ENCODE results near the gene PAIP2B. TPM values are rescaled to one million over a fixed set of nuclear protein-coding genes. Genes with fewer than 3 reads are reported as not detected.
"Not testable (repeated sequence)": the region's sequence is repeated elsewhere in the genome, so short reads cannot be mapped to it uniquely, and the experiment has no call there.

The PAIP2B gene
- total RNA-seq, 2 experiments from 2014 or later, result 3.1 to 3.4 TPM

DNA sequence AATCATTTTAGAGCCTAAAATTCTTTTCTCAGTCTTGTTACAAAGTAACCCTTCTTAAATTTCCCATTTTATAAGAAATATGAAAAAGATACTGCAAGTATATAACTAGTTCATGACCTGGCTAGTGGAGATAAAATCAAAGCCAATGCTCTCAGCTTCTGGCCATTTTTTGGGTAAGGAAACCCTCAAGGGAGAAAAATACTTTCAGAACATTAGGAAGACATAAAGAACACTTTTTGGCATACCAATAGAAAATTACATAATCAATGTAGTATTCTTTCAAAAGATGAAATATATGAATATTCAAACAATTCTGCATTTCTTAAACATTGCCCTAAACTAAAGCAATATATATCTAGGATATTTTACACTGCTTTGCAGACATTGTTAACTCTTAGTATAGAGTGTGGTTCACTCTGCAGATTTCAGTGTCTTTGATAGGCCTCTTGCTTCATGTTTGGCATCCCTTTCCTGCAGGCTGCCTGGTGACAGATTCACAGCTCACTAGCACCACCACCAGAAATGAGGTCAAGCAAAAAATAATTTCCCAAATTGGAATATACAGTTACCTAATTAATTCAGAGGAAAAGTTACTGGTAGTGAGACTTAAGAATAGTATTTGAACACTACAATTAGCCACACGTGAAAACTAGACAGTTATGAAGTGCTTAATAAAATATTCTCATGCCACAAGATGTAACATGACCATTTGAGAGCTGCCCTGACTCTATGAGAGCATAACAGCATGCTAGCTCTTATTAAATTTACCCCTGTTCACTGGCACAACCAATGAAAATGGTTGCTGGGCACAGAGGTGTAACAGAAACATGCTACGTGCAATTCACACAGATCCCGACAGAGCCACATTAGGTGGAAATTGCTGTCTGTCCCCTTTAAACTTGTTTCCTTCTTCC is 36.0 kb downstream of the PAIP2B start:
- intact Hi-C loops (cut with micrococcal nuclease), result no loop called here
- H3K36me3 Mint-ChIP-seq (ENCODE audit: low read depth), result peaks cover 3% of the 10 kb centered on the region
- ATAC-seq (no peak), DNase-seq (no peak)
- TF ChIP-seq, protein P1, sequence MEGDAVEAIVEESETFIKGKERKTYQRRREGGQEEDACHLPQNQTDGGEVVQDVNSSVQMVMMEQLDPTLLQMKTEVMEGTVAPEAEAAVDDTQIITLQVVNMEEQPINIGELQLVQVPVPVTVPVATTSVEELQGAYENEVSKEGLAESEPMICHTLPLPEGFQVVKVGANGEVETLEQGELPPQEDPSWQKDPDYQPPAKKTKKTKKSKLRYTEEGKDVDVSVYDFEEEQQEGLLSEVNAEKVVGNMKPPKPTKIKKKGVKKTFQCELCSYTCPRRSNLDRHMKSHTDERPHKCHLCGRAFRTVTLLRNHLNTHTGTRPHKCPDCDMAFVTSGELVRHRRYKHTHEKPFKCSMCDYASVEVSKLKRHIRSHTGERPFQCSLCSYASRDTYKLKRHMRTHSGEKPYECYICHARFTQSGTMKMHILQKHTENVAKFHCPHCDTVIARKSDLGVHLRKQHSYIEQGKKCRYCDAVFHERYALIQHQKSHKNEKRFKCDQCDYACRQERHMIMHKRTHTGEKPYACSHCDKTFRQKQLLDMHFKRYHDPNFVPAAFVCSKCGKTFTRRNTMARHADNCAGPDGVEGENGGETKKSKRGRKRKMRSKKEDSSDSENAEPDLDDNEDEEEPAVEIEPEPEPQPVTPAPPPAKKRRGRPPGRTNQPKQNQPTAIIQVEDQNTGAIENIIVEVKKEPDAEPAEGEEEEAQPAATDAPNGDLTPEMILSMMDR (IDR thresholded peaks at IDR 0.05), result no peak
- H3K27ac Mint-ChIP-seq, result no peak overlapping the region
- ChIA-PET CTCF (interaction anchor here (0.6 kb wide), 1 partner anchor 16 kb away, joined by 3 read pairs; no protein-coding TSS in a partner anchor), POLR2A (no interaction called here)
- no peaks in the 10 kb centered on the region for H3K4me1 Mint-ChIP-seq (ENCODE audit: low read depth)
- H3K27me3 Mint-ChIP-seq, result no peaks in the 10 kb centered on the region
- peaks cover 3% of the 10 kb centered on the region for H3K9me3 Mint-ChIP-seq
- no peak overlapping the region for H3K4me3 Mint-ChIP-seq

DNA sequence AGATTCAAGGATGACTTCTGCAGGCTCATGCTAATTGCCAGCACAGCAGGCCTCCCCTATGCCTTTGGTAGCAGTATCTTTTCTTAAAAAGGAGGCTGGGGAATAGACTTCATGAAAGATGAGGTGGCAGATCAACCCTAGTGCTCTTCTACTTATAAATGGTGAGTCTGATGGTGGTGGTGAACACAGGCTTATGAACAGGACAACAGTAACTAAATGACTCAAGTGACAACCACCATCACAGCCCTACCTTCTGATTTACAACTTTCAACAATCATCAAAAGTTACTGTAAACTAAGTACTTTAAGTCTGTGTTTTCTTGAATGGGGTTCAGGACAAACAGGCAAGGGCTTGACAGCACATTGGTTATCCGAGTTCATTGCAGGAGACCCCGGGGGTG is 39.3 kb downstream of the PAIP2B start:
- Mint-ChIP-seq H3K4me1 (ENCODE audit: low read depth) (peaks cover 3% of the 10 kb centered on the region), H3K27ac (no peak overlapping the region), H3K36me3 (ENCODE audit: low read depth) (no peaks in the 10 kb centered on the region), H3K4me3 (no peak overlapping the region), H3K27me3 (no peaks in the 10 kb centered on the region), H3K9me3 (no peaks in the 10 kb centered on the region)
- TF ChIP-seq, protein P1 (IDR thresholded peaks at IDR 0.05), result no peak
- DNase-seq (no peak), ATAC-seq (no peak)
- intact Hi-C loops (cut with micrococcal nuclease), result no loop called here
- CTCF ChIA-PET, result interaction anchor here (1.1 to 2.5 kb wide), 2 partner anchors 30 to 112 kb away, joined by 3 to 11 read pairs; no protein-coding TSS in a partner anchor
- POLR2A ChIA-PET, result interaction anchor here (0.8 kb wide), 1 partner anchor 8 kb away, joined by 3 read pairs; no protein-coding TSS in a partner anchor

DNA sequence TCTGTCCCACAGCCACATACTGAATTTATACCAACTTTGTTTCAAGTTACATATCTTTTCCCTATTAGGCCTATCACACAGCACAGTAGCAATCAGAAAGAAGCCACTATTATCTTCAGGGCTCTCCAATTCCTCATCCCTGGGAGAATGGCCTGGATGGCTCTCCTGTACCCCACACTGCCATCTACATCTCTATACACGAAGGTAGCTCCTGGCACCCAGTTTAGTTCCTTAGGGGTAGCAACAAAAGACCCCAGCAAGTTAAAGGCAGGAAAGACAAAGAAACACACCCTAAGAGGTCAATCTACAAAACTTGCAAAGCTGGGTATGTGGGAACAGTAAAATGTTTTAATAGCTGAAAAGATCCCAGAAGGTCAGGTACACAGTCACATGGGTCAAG is 39.9 kb downstream of the PAIP2B start:
- intact Hi-C loops (cut with micrococcal nuclease), result no loop called here
- peaks cover 3% of the 10 kb centered on the region for H3K4me1 Mint-ChIP-seq (ENCODE audit: low read depth)

DNA sequence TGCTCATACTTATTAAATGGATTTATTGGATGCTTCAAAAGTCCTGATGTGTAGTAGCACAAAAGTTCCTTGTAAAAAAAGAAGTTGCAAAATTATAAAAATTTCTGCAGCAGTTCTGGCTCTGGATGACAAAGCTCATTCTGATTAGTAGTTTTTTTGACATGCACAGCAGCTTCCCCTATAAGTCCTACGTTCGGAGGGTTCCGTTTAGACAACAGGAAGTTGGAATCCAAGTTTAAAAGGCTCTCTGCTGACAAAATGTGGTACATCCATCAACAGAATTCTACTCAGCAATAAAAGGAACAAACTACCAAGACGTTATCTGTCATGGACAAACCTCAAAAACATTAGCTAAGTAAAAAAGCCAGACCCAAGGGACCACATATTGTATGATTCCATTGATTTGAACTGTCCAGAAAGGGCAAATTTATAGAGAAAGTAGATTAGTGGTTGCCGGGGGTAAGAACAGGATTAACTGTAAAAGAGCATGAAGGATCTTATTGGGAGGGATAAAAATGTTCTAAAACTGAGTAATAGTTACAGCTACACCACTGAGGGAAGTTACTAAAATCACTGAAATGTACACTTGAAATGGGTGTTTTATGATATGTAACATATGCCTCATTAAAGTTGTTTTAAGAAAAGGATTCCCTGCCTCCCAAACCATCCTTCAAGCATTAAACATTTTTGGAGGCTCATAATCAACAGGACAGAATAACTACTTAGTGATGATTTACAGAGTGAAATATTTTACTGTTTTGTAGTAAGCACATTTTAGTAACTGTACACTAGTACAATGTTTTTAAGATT is 43.4 kb downstream of the PAIP2B start:
- H3K27me3 Mint-ChIP-seq; DNase-seq; H3K4me3 Mint-ChIP-seq; H3K27ac Mint-ChIP-seq; H3K4me1 Mint-ChIP-seq (ENCODE audit: low read depth); intact Hi-C loops (cut with micrococcal nuclease); H3K9me3 Mint-ChIP-seq; POLR2A ChIA-PET; ATAC-seq; CTCF ChIA-PET; H3K36me3 Mint-ChIP-seq (ENCODE audit: low read depth): not testable (repeated sequence)

More for the DNA sequence above, 39.9 kb downstream of the PAIP2B start:
- CTCF ChIA-PET, result interaction anchor here (2.5 kb wide), 1 partner anchor 30 kb away, joined by 11 read pairs; no protein-coding TSS in a partner anchor
- no peaks in the 10 kb centered on the region for H3K9me3 Mint-ChIP-seq
- no peaks in the 10 kb centered on the region for H3K27me3 Mint-ChIP-seq
- no peak for DNase-seq
- POLR2A ChIA-PET, result interaction anchor here (0.8 kb wide), 1 partner anchor 8 kb away, joined by 3 read pairs; no protein-coding TSS in a partner anchor
- no peaks in the 10 kb centered on the region for H3K36me3 Mint-ChIP-seq (ENCODE audit: low read depth)
- ATAC-seq, result no peak
- TF ChIP-seq, protein P1 (IDR thresholded peaks at IDR 0.05), result no peak
- H3K27ac Mint-ChIP-seq, result no peak overlapping the region
- no peak overlapping the region for H3K4me3 Mint-ChIP-seq

DNA sequence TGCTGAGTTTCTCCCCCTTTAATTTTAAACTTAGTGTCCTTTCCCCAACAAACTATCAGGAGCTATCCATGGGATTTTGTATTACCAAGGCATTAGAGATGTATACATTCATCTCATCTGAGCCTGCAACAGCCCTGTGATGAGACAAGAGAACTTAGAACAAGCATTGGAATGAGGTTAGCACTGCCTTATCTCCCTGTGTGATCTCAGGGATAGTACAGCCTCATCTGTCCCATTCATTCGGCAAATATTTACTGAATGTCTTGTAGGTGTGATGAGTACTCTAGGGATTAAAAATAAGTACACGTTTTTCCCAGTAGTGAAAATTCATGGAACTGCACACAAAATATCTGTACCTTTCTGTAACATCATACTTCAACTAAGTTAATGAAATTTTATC is 45.6 kb downstream of the PAIP2B start:
- TF ChIP-seq, protein P1 (IDR thresholded peaks at IDR 0.05), result no peak
- intact Hi-C loops (cut with micrococcal nuclease), result no loop called here
- Mint-ChIP-seq H3K27ac (no peak overlapping the region), H3K4me3 (no peak overlapping the region), H3K9me3 (no peaks in the 10 kb centered on the region), H3K36me3 (ENCODE audit: low read depth) (no peaks in the 10 kb centered on the region), H3K27me3 (no peaks in the 10 kb centered on the region), H3K4me1 (ENCODE audit: low read depth) (peaks cover 3% of the 10 kb centered on the region)
- DNase-seq, result no peak
- ATAC-seq, result no peak
- CTCF ChIA-PET, result no interaction called here
- POLR2A ChIA-PET, result no interaction called here

DNA sequence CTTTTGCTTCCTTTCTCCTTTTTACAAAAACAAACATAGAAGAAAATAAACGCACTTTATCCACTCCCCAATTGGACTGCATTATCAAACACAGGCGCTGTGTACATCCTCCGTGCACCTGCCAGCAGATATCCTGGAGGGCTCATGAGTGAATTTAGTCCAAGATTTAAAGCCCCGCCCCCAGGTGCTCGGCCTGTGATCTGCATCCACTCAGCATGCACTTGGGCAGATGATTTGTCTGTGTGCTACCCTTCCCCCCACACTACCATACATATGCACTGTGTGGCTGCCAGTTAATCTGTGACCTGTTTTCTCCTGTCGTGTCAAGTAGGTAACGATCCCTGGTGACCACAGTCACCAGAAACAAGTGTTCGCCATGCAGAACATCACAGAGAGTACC is 48.1 kb downstream of the PAIP2B start:
- H3K27ac Mint-ChIP-seq; DNase-seq; H3K9me3 Mint-ChIP-seq; CTCF ChIA-PET; intact Hi-C loops (cut with micrococcal nuclease); H3K27me3 Mint-ChIP-seq; H3K4me3 Mint-ChIP-seq; H3K36me3 Mint-ChIP-seq (ENCODE audit: low read depth); POLR2A ChIA-PET; ATAC-seq: not testable (repeated sequence)
- H3K4me1 Mint-ChIP-seq (ENCODE audit: low read depth), result peaks cover 11% of the 10 kb centered on the region
